Endothelial cell of umbilical vein (primary cell): ENCODE measurements around the gene ADGRE3. TPM values are rescaled to one million over a fixed set of nuclear protein-coding genes. Genes with fewer than 3 reads are reported as not detected.

Experiments
- BruUV-seq: library from RNA; stranded (reverse); fragments of 400-500 nt; replicated peaks from 2 replicates; lab custom pipeline; 2021; lab: Mats Ljungman, UMichigan
- CTCF ChIA-PET: fragments of 300-600, 350-600 bp; sonication (Branson Sonifier 250); formaldehyde crosslinking; loops from one replicate; lab custom pipeline; 2021; ENCODE audit warnings: antibody characterized with exemption, inconsistent platforms; lab: Charles Lee
- POLR2A ChIA-PET: fragments of 300-600, 350-600 bp; sonication (Branson Sonifier 250); formaldehyde crosslinking; loops from one replicate; lab custom pipeline; 2021; ENCODE audit warnings: antibody characterized with exemption, inconsistent platforms; lab: Charles Lee
- DNase-seq: peaks from one replicate; pipeline ENCODE4 v3.0.0-alpha.2; 2011; ENCODE audit warnings: low read depth, low spot score
- FAIRE-seq: peaks from 2 replicates; lab custom pipeline; 2011; peaks lifted over from hg19 to GRCh38; lab: Jason Lieb, UNC
- H2AFZ ChIP-seq: 2 replicates; pipeline ENCODE4 v1.6.0; 2012; ENCODE audit warnings: low read depth, low read length, control low read depth, inconsistent platforms
- H3K27ac ChIP-seq: 2 replicates; pipeline ENCODE4 v1.5.1; 2011; ENCODE audit warnings: low read depth, mild to moderate bottlenecking, control low read depth, low read length, moderate library complexity; ENCODE audit not compliant: insufficient read depth
- H3K27me3 ChIP-seq, 2 experiments: 2 replicates each; pipeline versions ENCODE4 v1.6.0 to v1.6.1; 2011; ENCODE audit warnings: low read length in 2 of 2, mixed read lengths in 1 of 2; ENCODE audit not compliant: control insufficient read depth in 2 of 2, insufficient read depth in 2 of 2
- H3K36me3 ChIP-seq, 2 experiments: 2 replicates in 1 of 2; 3 replicates in 1 of 2; pipeline ENCODE4 v1.5.1; 2011; ENCODE audit warnings: low read length in 2 of 2, mild to moderate bottlenecking in 1 of 2, moderate library complexity in 1 of 2; ENCODE audit not compliant: control insufficient read depth in 2 of 2, insufficient read depth in 2 of 2; ENCODE audit errors: extremely low read depth in 1 of 2
- H3K4me1 ChIP-seq: 3 replicates; pipeline ENCODE4 v1.5.1; 2011; ENCODE audit warnings: mild to moderate bottlenecking, low read length; ENCODE audit not compliant: control insufficient read depth, insufficient read depth; ENCODE audit errors: extremely low read depth
- H3K4me2 ChIP-seq: 2 replicates; pipeline ENCODE4 v1.6.1; 2011; ENCODE audit warnings: low read length, control low read depth, mixed read lengths; ENCODE audit not compliant: insufficient read depth
- H3K4me3 ChIP-seq, 3 experiments: fragments of 200-600 bp in 1 of 3; sonication (generic), shearing (Covaris generic) in 1 of 3; replicated peaks in 1 of 3; 2 replicates each; pipeline ENCODE4 v1.5.1; 2011 to 2016; ENCODE audit warnings: control low read depth in 3 of 3, low read length in 3 of 3, mild to moderate bottlenecking in 2 of 3, inconsistent platforms in 1 of 3, low read depth in 1 of 3, moderate library complexity in 1 of 3; ENCODE audit not compliant: insufficient read depth in 1 of 3
- H3K79me2 ChIP-seq: 2 replicates; pipeline ENCODE4 v1.6.0; 2012; ENCODE audit warnings: low read length, inconsistent platforms; ENCODE audit not compliant: control insufficient read depth, insufficient read depth
- H3K9ac ChIP-seq: replicated peaks from 2 replicates; pipeline ENCODE3; 2011; ENCODE audit warnings: low read length, control low read depth; ENCODE audit not compliant: insufficient read depth; ENCODE audit errors: extremely low read depth
- H3K9me1 ChIP-seq: replicated peaks from 3 replicates; pipeline ENCODE4 v1.6.0; 2011; ENCODE audit warnings: mild to moderate bottlenecking, low read length; ENCODE audit not compliant: control insufficient read depth, insufficient read depth; ENCODE audit errors: extremely low read depth
- H3K9me3 ChIP-seq: replicated peaks from 2 replicates; pipeline ENCODE4 v1.5.1; 2012; ENCODE audit warnings: low read length, inconsistent platforms; ENCODE audit not compliant: control insufficient read depth, insufficient read depth
- H4K20me1 ChIP-seq: replicated peaks from 2 replicates; pipeline ENCODE3; 2011; ENCODE audit warnings: mild to moderate bottlenecking, low read length; ENCODE audit not compliant: control insufficient read depth, insufficient read depth; ENCODE audit errors: extremely low read depth
- CTCF ChIP-seq, 2 donors: IDR thresholded peaks; 1 replicate in 1 of 2; 2 replicates in 1 of 2; pipeline ENCODE4 v1.5.1; 2011; ENCODE audit warnings: low read length in 2 of 2, mild to moderate bottlenecking in 2 of 2, moderate library complexity in 2 of 2, control low read depth in 1 of 2, inconsistent platforms in 1 of 2, low read depth in 1 of 2; ENCODE audit not compliant: insufficient read depth in 1 of 2; ENCODE audit errors: extremely low read depth in 1 of 2
- EZH2 ChIP-seq: IDR thresholded peaks from 2 replicates; pipeline ENCODE4 v1.6.1; 2012; ENCODE audit warnings: borderline replicate concordance, low read depth, mild to moderate bottlenecking, moderate library complexity, low read length, inconsistent platforms; ENCODE audit not compliant: severe bottlenecking
- FOS ChIP-seq: IDR thresholded peaks from 2 replicates; pipeline ENCODE4 v1.6.1; 2011; ENCODE audit warnings: mild to moderate bottlenecking, low read length, moderate library complexity, borderline replicate concordance; ENCODE audit not compliant: insufficient read depth
- GATA2 ChIP-seq: IDR thresholded peaks from 2 replicates; pipeline ENCODE4 v1.7.0; 2011; ENCODE audit warnings: low read depth, mild to moderate bottlenecking, moderate library complexity, mixed read lengths, low read length; ENCODE audit not compliant: insufficient read length, insufficient read depth
- JUN ChIP-seq: IDR thresholded peaks from 2 replicates; pipeline ENCODE4 v1.6.1; 2011; ENCODE audit warnings: borderline replicate concordance, low read depth; ENCODE audit not compliant: insufficient read length, insufficient read depth
- MAX ChIP-seq: IDR thresholded peaks from 2 replicates; pipeline ENCODE4 v1.6.1; 2011; ENCODE audit not compliant: insufficient read depth, insufficient read length
- MYC ChIP-seq: IDR thresholded peaks from one replicate; pipeline ENCODE4 v1.6.1; 2011; ENCODE audit warnings: mild to moderate bottlenecking, low read depth, low read length
- POLR2A ChIP-seq: IDR thresholded peaks from 2 replicates; pipeline ENCODE4 v1.6.1; 2012; ENCODE audit warnings: low read depth, mild to moderate bottlenecking, control low read depth, low read length
- POLR2AphosphoS5 ChIP-seq: IDR thresholded peaks from 2 replicates; pipeline ENCODE4 v1.6.1; 2012; ENCODE audit warnings: low read depth, mild to moderate bottlenecking, control low read depth, low read length, moderate library complexity; ENCODE audit not compliant: insufficient read depth
- dilution Hi-C: fragments of 300-500 bp; cut with MboI; formaldehyde crosslinking; loops from one replicate; pipeline ENCODE4 v1.15.0; 2019; ENCODE audit warnings: low sequenced_read_pairs; ENCODE audit not compliant: extremely low pct_ligation_motif_present
- intact Hi-C: fragments of 100-400 bp; cut with micrococcal nuclease; formaldehyde crosslinking; loops from one replicate; pipeline ENCODE4 v1.10.0; 2022
- polyA plus RNA-seq, 4 experiments: library from polyadenylated mRNA; depleted of rRNA in 3 of 4; stranded (reverse) in 3 of 4; unstranded in 1 of 4; fragments of >200 nt; gene quantifications; 2 replicates each; pipeline versions ENCODE4 v1.2.1 to v1.2.3, GENCODE V29; 2011 to 2012; ENCODE audit warnings: missing spikeins in 1 of 4
- total RNA-seq: library from RNA; stranded (reverse); gene quantifications from 2 replicates; pipeline ENCODE4 v1.2.3, GENCODE V29; 2021

Gene ADGRE3
- total and polyA plus RNA-seq, 2 donors (not counting 3 experiments of a cell fraction or from before 2014, with no cell fraction given), result not detected

GRCh38 chr19:14599548-14600147, 75.0 kb downstream of the ADGRE3 start:
- Histone ChIP-seq H3K4me1 (no peaks in the 10 kb centered on the region), H3K9ac (no peak overlapping the region), H3K4me3 (no peak overlapping the region), H3K36me3 (no peaks in the 10 kb centered on the region), H3K27me3 (no peaks in the 10 kb centered on the region), H3K4me2 (no peak overlapping the region), H2AFZ (no peak overlapping the region), H3K9me1 (no peaks in the 10 kb centered on the region), H4K20me1 (no peaks in the 10 kb centered on the region), H3K9me3 (no peaks in the 10 kb centered on the region), H3K79me2 (no peaks in the 10 kb centered on the region), H3K27ac (no peak overlapping the region)
- no peak for TF ChIP-seq FOS
- TF ChIP-seq JUN, result no peak
- no peak for TF ChIP-seq MAX
- TF ChIP-seq EZH2, result no peak
- no peak for TF ChIP-seq POLR2AphosphoS5
- TF ChIP-seq CTCF (IDR thresholded peaks at IDR 0.05; ENCODE audit: extremely low read depth in 1 of 2, insufficient read depth in 1 of 2, low read depth in 1 of 2, low read length in 2 of 2), result no peak
- no peak for TF ChIP-seq MYC
- no peak for TF ChIP-seq POLR2A
- TF ChIP-seq GATA2, result no peak
- FAIRE-seq (no peak), DNase-seq (no peak)
- dilution Hi-C loops (no loop called here), intact Hi-C loops (no loop called here)
- ChIA-PET CTCF (no interaction called here), POLR2A (no interaction called here)
- no TSS peak for BruUV-seq
